OCI-LY1 (cell line): ENCODE data around the gene DMD.

Source experiments
- H2AFZ ChIP-seq: fragments of 200-600 bp; sonication (generic), shearing (Covaris generic); 2 replicates; pipeline ENCODE4 v1.6.0; 2014; ENCODE audit warnings: antibody characterized with exemption, mild to moderate bottlenecking, low read length
- H3F3A ChIP-seq: fragments of 200-600 bp; sonication (generic), shearing (Covaris generic); 2 replicates; pipeline ENCODE4 v1.6.0; 2014; ENCODE audit warnings: mild to moderate bottlenecking, antibody characterized with exemption, low read length, moderate library complexity; ENCODE audit not compliant: insufficient read depth
- H3K27ac ChIP-seq: fragments of 200-600 bp; sonication (generic); 2 replicates; pipeline ENCODE4 v1.5.1; 2014; ENCODE audit warnings: low read length, mixed run types, mild to moderate bottlenecking, low read depth; ENCODE audit not compliant: poor library complexity, severe bottlenecking
- H3K27me3 ChIP-seq: fragments of 200-600 bp; sonication (generic); 2 replicates; pipeline ENCODE4 v1.6.0; 2014; ENCODE audit warnings: antibody characterized with exemption, mild to moderate bottlenecking, low read length, moderate library complexity; ENCODE audit not compliant: insufficient read depth
- H3K36me3 ChIP-seq: fragments of 200-600 bp; sonication (generic); 2 replicates; pipeline ENCODE4 v1.6.1; 2014; ENCODE audit warnings: mild to moderate bottlenecking, antibody characterized with exemption, low read length, moderate library complexity, mixed read lengths; ENCODE audit not compliant: insufficient read depth
- H3K4me1 ChIP-seq: fragments of 200-600 bp; sonication (generic); 2 replicates; pipeline ENCODE4 v1.5.1; 2014; ENCODE audit warnings: mild to moderate bottlenecking, low read length, moderate library complexity; ENCODE audit not compliant: insufficient read depth, severe bottlenecking
- H3K4me2 ChIP-seq: fragments of 200-600 bp; sonication (generic), shearing (Covaris generic); 2 replicates; pipeline ENCODE4 v1.6.1; 2014; ENCODE audit warnings: low read length
- H3K4me3 ChIP-seq: fragments of 200-600 bp; sonication (generic); 2 replicates; pipeline ENCODE4 v1.5.1; 2014; ENCODE audit warnings: low read length, low read depth, mild to moderate bottlenecking, mixed read lengths; ENCODE audit not compliant: poor library complexity, severe bottlenecking
- H3K79me2 ChIP-seq: fragments of 200-600 bp; shearing (Covaris generic); 2 replicates; pipeline ENCODE4 v1.6.1; 2016; ENCODE audit warnings: mixed run types, low read length, mixed read lengths; ENCODE audit not compliant: insufficient read depth
- H3K9ac ChIP-seq: fragments of 200-600 bp; sonication (generic), shearing (Covaris generic); 2 replicates; pipeline ENCODE4 v1.6.1; 2014; ENCODE audit warnings: mild to moderate bottlenecking, low read length, mixed read lengths
- H3K9me2 ChIP-seq: fragments of 200-600 bp; sonication (generic), shearing (Covaris generic); 2 replicates; pipeline ENCODE4 v1.6.1; 2014; ENCODE audit warnings: low read depth, mild to moderate bottlenecking, low read length, mixed read lengths
- H3K9me3 ChIP-seq: fragments of 200-600 bp; shearing (Covaris generic); 2 replicates; pipeline ENCODE4 v1.6.1; 2014; ENCODE audit warnings: low read length, mixed read lengths
- H4K20me1 ChIP-seq: fragments of 200-600 bp; sonication (generic), shearing (Covaris generic); 2 replicates; pipeline ENCODE4 v1.6.0; 2016; ENCODE audit warnings: mild to moderate bottlenecking, low read length; ENCODE audit not compliant: insufficient read depth
- CTCF ChIP-seq: fragments of 200-600 bp; sonication (generic), shearing (Covaris generic); IDR thresholded peaks from 2 replicates; pipeline ENCODE4 v1.5.1; 2017; ENCODE audit warnings: mild to moderate bottlenecking, antibody characterized with exemption, low read length, moderate library complexity, mixed read lengths
- EZH2 ChIP-seq: fragments of 200-600 bp; sonication (generic), shearing (Covaris generic); IDR thresholded peaks from 2 replicates; pipeline ENCODE4 v1.8.0; 2017; ENCODE audit warnings: borderline replicate concordance, mixed run types, mild to moderate bottlenecking, antibody characterized with exemption, low read length, moderate library complexity, mixed read lengths

DMD gene

GRCh38 chrX:32269866-32270265 lies 941.5 kb downstream of the DMD start:
- Histone ChIP-seq H2AFZ (no peak overlapping the region), H3K9ac (no peak overlapping the region), H3K27ac (no peak overlapping the region), H4K20me1 (no peaks in the 10 kb centered on the region), H3K79me2 (no peaks in the 10 kb centered on the region), H3K4me2 (no peak overlapping the region), H3K27me3 (no peaks in the 10 kb centered on the region), H3K9me3 (no peaks in the 10 kb centered on the region), H3K9me2 (no peaks in the 10 kb centered on the region), H3K36me3 (no peaks in the 10 kb centered on the region), H3F3A (no peaks in the 10 kb centered on the region), H3K4me3 (no peak overlapping the region), H3K4me1 (no peaks in the 10 kb centered on the region)
- no peak for TF ChIP-seq EZH2
- no peak for TF ChIP-seq CTCF

GRCh38 chrX:32268207-32268606 lies 943.1 kb downstream of the DMD start:
- Histone ChIP-seq H3K27me3 (no peaks in the 10 kb centered on the region), H3K9me3 (no peaks in the 10 kb centered on the region), H2AFZ (no peak overlapping the region), H3K9ac (no peak overlapping the region), H3K27ac (no peak overlapping the region), H3K9me2 (no peaks in the 10 kb centered on the region), H3K4me1 (no peaks in the 10 kb centered on the region), H3K36me3 (no peaks in the 10 kb centered on the region), H3F3A (no peaks in the 10 kb centered on the region), H3K4me2 (no peak overlapping the region), H4K20me1 (no peaks in the 10 kb centered on the region), H3K4me3 (no peak overlapping the region), H3K79me2 (no peaks in the 10 kb centered on the region)
- TF ChIP-seq CTCF = no peak
- no peak for TF ChIP-seq EZH2

- Histone ChIP-seq H4K20me1 (no peaks in the 10 kb centered on the region), H3K27me3 (no peaks in the 10 kb centered on the region), H3K79me2 (no peaks in the 10 kb centered on the region), H3K4me1 (no peaks in the 10 kb centered on the region), H3K9me3 (no peaks in the 10 kb centered on the region), H2AFZ (no peak overlapping the region), H3K36me3 (no peaks in the 10 kb centered on the region), H3K9me2 (no peaks in the 10 kb centered on the region), H3K9ac (no peak overlapping the region), H3F3A (no peaks in the 10 kb centered on the region), H3K27ac (no peak overlapping the region), H3K4me3 (no peak overlapping the region), H3K4me2 (no peak overlapping the region)
- TF ChIP-seq EZH2 (no peak), CTCF (no peak)
Observed at GRCh38 chrX:32267796-32268195, 943.6 kb downstream of the DMD start.
